Nephron (organoid): Measurements from ENCODE around the gene PCBP3.
A peak's percentile ranks its signal among the peaks of the same experiment; 100 is the strongest.
"Not testable (repeated sequence)": the region's sequence is repeated elsewhere in the genome, so short reads cannot be mapped to it uniquely, and the experiment has no call there.

Source experiments
- H3K27ac Mint-ChIP-seq, 3 experiments: 2 replicates each; pipeline ENCODE4 v1.8.0; 2020; ENCODE audit warnings: mixed read lengths in 3 of 3, mild to moderate bottlenecking in 2 of 3, moderate library complexity in 1 of 3
- H3K27me3 Mint-ChIP-seq: 2 replicates; pipeline ENCODE4 v1.8.0; 2021; ENCODE audit warnings: low read depth, mild to moderate bottlenecking, moderate library complexity, mixed read lengths
- H3K36me3 Mint-ChIP-seq: 2 replicates; pipeline ENCODE4 v1.8.0; 2020; ENCODE audit warnings: low read depth, mixed read lengths
- H3K4me1 Mint-ChIP-seq: 2 replicates; pipeline ENCODE4 v1.8.0; 2020; ENCODE audit warnings: mixed read lengths
- H3K4me3 Mint-ChIP-seq, 3 experiments: 2 replicates each; pipeline ENCODE4 v1.8.0; 2020; ENCODE audit warnings: mild to moderate bottlenecking in 3 of 3, mixed read lengths in 3 of 3, moderate library complexity in 2 of 3
- H3K9me3 Mint-ChIP-seq: 2 replicates; pipeline ENCODE4 v1.8.0; 2020; ENCODE audit warnings: mixed read lengths
- CTCF ChIP-seq, 3 experiments: fragments of 200-600 bp; sonication (generic); IDR thresholded peaks; one replicate each; pipeline ENCODE4 v1.5.0; 2021; ENCODE audit warnings: antibody characterized with exemption in 3 of 3; ENCODE audit not compliant: unreplicated experiment in 3 of 3

PCBP3 gene

GRCh38 chr21:45641480-45642035, 2.0 kb upstream of the PCBP3 start:
- Mint-ChIP-seq H3K27me3 (peaks cover 34% of the 10 kb centered on the region), H3K9me3 (peaks cover 3% of the 10 kb centered on the region), H3K4me1 (peaks cover 5% of the 10 kb centered on the region), H3K36me3 (no peaks in the 10 kb centered on the region), H3K4me3 (peak overlapping the region; percentile 60 to 68 (median 65)), H3K27ac (no peak overlapping the region)
- no peak for TF ChIP-seq CTCF (IDR thresholded peaks at IDR 0.05; ENCODE audit: unreplicated experiment in 3 of 3)

DNA sequence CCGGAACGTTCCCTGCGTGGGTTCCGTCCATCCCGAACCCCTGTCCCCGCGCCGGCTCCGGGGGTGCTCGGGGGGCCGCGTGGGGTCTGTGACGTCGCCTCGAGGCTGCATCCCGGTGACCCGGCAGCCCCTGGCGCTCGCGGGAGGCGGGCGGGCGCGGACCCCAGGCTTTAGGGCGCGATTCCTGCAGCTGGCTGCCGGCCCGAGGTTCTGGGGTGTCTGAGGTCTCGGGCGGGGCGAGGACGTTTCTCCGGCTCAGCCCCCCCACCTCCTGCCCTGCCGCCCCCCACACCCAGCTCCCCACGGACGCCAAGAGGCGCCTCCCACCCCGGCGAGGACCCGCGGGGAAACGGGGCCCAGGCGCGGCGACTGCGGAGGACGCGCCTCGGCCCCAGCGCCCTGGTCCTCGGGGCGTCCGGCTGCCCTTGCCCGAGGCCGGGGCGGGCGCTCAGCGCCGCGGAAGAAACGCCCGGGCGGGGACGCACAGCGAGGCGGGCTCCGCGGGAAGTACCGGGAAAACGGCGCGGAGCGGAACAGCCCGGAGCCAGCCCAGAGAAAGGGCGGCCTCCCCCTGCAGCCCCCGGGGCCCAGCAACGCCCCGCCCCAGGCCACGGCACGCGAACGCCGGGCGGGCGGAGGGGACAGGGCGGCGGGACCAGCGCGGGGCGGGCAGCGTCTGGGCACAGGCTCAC, 1.3 kb upstream of the PCBP3 start:
- Mint-ChIP-seq H3K9me3 (peaks cover 5% of the 10 kb centered on the region), H3K27ac (no peak overlapping the region), H3K27me3 (peaks cover 39% of the 10 kb centered on the region), H3K4me1 (peaks cover 5% of the 10 kb centered on the region), H3K36me3 (no peaks in the 10 kb centered on the region), H3K4me3 (peak overlapping the region in 1 of 3 experiments; percentile 60)
- TF ChIP-seq CTCF (IDR thresholded peaks at IDR 0.05; ENCODE audit: unreplicated experiment in 3 of 3): no peak

GRCh38 chr21:45644041-45644906, 749 bp downstream of the PCBP3 start:
- peaks cover 5% of the 10 kb centered on the region for H3K4me1 Mint-ChIP-seq
- H3K27ac Mint-ChIP-seq: no peak overlapping the region
- TF ChIP-seq CTCF (IDR thresholded peaks at IDR 0.05; ENCODE audit: unreplicated experiment in 3 of 3): no peak
- H3K4me3 Mint-ChIP-seq: peak overlapping the region; percentile 79 to 89 (median 86)
- H3K27me3 Mint-ChIP-seq: peaks cover 43% of the 10 kb centered on the region
- H3K36me3 Mint-ChIP-seq: no peaks in the 10 kb centered on the region
- peaks cover 8% of the 10 kb centered on the region for H3K9me3 Mint-ChIP-seq

DNA sequence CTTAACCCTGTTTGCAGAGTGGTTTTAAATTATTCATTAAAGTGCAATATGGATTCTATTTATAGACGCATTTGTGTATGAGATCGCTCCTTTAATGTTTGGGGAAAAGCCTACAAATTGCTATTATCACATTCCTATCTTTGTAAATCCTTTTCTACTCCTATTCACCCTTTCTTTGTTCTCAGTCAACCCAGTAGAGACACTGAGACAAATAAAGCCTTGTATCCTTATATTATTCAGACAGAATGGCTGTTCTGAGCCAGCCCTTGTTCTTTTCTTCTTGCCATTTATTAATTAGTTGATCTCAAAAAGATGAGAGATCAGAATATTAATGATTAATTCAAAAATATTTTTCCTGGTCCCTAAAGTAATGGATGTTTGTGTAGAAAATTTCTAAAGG, 8.4 kb downstream of the PCBP3 start:
- Mint-ChIP-seq H3K36me3 (no peaks in the 10 kb centered on the region), H3K4me3 (no peak overlapping the region), H3K9me3 (peaks cover 4% of the 10 kb centered on the region), H3K4me1 (no peaks in the 10 kb centered on the region), H3K27me3 (peaks cover 24% of the 10 kb centered on the region), H3K27ac (no peak overlapping the region)
- no peak for TF ChIP-seq CTCF (IDR thresholded peaks at IDR 0.05; ENCODE audit: unreplicated experiment in 3 of 3)

DNA sequence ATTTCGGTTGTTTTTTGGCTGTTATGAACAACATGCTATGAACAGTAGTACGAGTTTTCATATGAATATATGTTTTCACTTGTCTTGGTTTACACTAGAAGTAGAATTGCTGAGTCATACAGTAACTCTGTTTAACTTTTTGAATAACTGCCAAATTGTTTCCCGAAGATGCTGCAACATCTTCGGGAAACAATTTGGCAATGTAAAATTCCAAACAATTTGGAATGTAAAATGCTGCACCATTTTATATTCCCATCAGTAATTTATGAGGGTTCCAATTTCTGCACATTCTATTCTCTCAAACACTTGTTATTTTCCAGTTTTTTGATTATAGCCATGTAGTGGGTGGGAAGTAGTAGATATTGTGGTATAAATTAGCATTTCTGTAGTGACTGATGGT, 11.6 kb downstream of the PCBP3 start:
- no peak overlapping the region for H3K27ac Mint-ChIP-seq
- H3K4me3 Mint-ChIP-seq: no peak overlapping the region
- H3K36me3 Mint-ChIP-seq: no peaks in the 10 kb centered on the region
- H3K4me1 Mint-ChIP-seq: no peaks in the 10 kb centered on the region
- peaks cover 2% of the 10 kb centered on the region for H3K9me3 Mint-ChIP-seq
- TF ChIP-seq CTCF (IDR thresholded peaks at IDR 0.05; ENCODE audit: unreplicated experiment in 3 of 3): no peak
- H3K27me3 Mint-ChIP-seq: peaks cover 7% of the 10 kb centered on the region

DNA sequence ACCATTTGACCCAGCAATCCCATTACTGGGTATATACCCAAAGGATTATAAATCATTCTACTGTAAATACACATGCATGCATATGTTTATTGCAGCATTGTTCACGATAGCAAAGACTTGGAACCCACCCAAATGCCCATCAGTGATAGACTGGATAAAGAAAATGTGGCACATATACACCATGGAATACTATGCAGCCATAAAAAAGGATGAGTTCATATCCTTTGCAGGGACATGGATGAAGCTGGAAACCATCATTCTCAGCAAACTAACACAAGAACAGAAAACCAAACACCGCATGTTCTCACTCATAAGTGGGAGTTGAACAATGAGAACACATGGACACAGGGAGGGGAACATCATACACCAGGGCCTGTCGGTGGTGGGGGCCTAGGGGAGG, 12.6 kb downstream of the PCBP3 start:
- not testable (repeated sequence) for H3K4me3 Mint-ChIP-seq, H3K36me3 Mint-ChIP-seq, H3K4me1 Mint-ChIP-seq, H3K27me3 Mint-ChIP-seq, H3K9me3 Mint-ChIP-seq, H3K27ac Mint-ChIP-seq

DNA sequence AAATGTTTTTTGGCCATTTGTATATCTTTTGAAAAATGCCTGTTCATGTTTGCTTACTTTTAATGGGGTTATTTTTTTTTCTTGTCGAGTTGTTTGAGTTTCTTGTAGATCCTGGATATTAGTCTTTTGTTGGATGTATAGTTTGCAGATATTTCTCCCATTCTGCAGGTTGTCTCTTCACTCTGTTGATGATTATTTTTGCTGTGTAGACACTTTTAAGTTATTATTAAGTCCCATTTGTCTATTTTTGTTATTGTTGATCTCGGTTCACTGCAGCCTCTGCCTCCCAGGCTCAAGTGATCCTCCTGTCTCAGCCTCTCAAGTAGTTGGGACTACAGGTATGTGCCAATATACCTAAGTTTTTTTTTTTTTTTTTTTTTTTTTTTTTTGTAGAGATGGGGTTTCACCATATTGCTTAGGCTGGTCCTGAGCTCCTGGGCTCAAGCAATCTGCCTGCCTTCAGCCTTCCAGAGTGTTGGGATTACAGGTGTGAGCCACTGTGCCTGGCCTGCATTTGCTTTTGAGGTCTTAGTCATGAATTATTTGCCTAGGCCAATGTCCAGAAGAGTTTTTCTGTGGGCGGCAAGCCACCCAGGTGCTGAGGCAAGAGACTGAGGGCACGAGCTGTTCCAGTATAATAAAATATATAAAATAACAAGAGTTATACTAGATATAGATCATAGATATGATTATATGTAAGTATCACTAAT, 18.5 kb downstream of the PCBP3 start:
- not testable (repeated sequence) for H3K4me1 Mint-ChIP-seq, H3K36me3 Mint-ChIP-seq, H3K27me3 Mint-ChIP-seq, H3K4me3 Mint-ChIP-seq, H3K27ac Mint-ChIP-seq
- peaks cover 30% of the 10 kb centered on the region for H3K9me3 Mint-ChIP-seq

DNA sequence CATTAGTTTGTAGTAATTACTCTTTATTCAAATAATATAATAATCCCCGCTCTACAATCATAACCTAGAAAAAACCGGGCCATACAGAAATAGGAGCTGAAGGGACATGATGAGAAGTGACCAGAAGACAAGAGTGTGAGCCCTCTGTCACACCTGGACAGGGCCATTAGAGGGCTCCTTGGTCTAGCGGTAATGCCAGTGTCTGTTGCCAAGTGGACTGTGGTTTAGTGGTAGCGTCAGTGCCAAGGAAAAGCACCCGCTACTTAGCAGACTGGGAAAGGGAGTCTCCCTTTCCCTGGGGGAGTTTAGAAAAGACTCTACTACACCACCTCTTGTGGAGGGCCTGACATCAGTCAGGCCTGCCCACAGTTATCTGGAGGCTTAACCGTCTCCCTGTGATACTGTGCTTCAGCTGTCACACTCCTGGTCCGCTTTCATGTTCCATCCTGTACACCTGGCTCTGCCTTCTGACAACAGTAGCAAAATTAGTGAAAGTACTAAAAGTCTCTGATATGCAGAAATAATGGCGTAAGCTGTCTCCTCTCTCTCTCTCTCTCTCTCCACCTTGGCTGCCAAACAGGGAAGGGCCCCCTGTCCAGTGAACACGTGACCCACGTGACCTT, 19.2 kb downstream of the PCBP3 start:
- H3K36me3 Mint-ChIP-seq, H3K4me1 Mint-ChIP-seq, H3K27ac Mint-ChIP-seq, H3K27me3 Mint-ChIP-seq, H3K4me3 Mint-ChIP-seq: not testable (repeated sequence)
- peaks cover 31% of the 10 kb centered on the region for H3K9me3 Mint-ChIP-seq
